SW480 (cell line): Measurements from ENCODE around the gene AKT2.

Source experiments
- DNase-seq: peaks from one replicate; pipeline ENCODE4 v3.0.0-alpha.2; 2016; ENCODE audit warnings: low spot score

Gene AKT2

DNA sequence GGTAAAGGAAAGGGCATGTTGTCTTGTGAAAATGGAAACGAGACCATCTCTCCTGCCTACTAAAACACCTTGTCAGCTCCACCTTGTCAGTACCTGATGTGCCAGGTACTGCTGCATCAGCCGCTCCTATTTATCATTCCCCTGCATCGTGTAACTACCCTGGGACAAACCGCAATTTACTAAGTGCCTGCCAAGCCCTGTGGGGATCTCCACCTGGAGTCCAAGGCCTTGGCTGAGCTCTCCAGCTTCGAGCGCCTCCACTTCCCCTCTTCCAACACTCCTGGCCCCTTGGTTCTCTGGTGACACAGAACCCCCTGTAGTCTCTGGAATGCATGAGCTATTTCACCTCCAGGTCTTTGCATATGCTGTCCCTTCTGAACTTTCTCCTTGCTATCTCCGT is 32.8 kb downstream of the AKT2 start:
- DNase-seq = no peak

DNA sequence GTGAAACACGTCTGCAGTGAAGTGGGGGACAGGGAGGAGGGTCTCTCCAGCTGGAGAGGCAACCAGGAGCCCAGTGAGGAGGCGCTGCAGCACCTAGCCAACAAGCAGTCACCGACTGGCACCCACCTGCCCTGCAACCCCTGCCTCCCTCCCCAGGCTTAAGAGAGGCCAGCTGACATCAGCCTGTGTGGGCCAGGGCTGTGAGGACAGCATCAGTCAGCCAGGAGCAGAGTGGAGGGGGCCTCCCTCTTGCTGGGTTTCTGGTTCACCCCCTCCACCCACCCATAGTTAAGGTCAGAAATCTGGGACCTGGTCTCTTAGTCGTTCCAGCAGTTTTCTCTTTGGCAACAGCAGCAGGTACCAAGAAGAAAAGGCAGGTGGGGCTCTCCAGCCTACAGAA is 33.2 kb downstream of the AKT2 start:
- DNase-seq = no peak

DNA sequence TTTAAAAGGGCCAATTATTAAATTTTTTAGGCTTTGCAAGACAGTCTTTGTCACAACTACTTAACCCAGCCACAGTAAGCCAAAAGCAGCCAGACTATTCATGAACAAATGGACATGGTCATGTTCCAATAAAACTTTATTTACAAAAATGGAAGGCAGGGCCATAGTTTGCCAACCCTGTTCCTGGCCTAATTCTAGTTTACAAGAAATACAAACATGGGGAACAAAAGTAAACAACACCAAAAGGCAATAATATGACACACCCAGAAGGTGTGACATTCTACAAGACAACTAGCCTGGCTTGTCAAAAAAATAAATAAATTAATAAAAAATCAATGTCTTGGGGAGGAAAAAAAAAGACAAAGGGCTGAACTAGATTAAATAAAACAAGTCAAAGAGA is 33.9 kb downstream of the AKT2 start:
- DNase-seq = no peak

DNA sequence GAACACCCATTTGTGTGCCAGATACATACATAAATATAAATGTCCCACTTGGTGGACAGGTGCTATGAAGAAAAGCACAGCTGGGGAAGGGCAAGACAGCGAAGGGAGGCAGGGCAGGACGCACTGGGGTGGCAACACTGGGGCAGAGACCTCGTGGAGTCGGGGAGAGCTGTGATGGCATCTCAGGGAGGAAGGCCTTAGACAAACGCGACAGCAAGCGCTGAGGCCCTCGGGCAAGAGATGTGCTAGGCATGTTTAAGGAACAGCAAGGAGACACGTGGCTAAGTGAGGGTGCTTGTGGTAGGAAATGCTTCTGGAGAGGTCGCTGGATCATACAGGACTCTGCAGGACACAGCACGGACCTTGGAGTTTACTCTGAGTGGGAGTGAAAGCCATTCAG is 35.4 kb downstream of the AKT2 start:
- no peak for DNase-seq

DNA sequence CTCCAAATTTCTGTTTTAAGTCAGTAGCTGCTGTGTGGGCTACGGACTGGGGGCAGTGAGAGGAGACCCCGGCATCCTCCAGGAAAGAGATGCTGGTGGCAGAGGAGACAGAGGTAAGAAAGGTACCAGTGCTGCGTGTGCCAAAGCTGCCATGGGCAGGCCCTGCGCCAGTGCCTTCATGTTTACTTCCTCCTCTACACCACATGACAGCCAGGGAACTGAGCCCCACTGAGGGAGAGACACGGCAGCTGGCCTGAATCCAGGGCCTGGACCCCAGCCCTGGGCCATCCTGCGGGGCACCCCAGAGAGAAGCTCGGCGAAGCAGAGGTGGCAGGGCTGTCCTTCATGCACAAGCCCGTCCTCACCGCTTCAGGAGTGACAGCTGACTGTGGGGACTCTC is 35.9 kb downstream of the AKT2 start:
- DNase-seq = no peak

DNA sequence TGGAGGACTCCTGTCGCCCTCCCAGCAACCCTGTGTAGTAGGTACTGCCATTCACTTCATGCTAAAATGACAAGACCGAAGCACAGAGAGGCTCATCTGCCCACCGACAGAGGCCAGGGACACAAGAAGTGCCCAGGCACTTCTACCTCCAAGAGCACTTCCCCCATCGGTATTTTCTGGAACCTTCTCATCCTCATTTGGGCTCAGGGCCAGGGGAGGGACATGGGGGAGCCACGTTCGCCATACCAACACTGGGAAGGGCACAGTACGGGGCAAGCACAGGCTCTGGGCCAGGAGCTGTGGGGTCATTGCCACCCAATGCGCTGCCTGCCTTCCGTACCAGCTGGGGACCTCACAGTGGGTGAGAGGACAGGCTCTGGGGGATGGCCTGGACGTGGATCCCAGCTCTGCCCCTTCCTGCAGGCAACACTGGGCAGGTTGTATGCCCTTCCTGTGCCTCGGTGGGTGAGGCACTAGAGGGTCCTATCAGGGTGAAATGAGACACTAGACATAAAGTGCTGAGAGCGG is 37.3 kb downstream of the AKT2 start:
- no peak for DNase-seq

DNA sequence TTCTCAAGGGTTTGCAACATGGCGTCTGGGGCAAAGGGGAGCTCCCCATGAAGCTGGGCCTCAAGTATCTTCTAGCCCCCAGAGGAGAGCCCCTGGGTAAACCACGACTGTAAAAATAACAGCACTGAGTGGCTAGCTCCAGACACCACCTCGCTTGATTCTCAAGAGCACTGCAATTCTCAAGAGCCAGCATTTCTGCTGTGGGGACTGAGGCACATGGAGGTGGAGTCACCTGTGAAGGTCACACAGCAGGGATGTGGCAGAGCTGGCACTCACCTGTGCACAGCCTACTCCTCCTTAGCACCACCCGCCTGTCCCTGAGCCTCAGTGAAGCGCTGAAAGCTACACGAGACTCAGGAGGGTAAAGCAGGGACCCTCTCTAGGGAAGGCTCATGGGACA is 38.0 kb downstream of the AKT2 start:
- DNase-seq = no peak

DNA sequence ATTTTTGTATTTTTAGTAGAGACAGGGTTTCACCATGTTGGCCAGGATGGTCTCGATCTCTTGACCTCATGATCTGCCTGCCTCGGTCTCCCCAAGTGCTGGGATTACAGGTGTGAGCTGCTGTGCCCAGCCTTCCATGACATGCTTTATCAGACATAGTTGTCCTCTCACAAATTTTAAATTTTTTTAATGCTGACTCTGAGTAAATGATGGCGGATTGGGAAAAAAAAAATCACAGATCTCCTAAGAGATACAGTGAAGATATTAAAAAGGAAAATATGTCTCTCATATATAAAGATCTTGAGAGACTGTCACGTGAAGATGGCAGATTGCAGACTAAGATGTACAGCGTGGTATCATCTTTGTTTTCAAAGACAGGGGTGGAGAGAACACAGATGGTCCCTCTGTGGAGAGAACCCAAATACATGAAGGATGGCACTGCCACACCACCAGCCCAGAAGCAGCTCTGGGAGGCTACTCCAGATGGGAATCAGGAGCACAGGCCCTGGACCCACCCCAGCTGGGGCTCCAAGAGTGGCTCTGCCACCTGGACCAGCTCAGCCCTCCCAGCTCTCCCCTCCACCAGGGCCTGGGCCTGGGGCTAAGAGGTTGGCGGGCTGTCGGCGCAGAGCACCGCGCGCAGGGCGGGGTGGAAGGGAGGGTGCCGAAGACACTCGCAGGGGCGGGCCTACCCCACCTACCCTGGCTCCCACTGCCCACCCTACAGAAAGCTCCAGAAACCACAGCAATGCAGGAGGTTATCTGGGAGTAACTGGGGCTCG is 38.7 kb downstream of the AKT2 start:
- no peak for DNase-seq

DNA sequence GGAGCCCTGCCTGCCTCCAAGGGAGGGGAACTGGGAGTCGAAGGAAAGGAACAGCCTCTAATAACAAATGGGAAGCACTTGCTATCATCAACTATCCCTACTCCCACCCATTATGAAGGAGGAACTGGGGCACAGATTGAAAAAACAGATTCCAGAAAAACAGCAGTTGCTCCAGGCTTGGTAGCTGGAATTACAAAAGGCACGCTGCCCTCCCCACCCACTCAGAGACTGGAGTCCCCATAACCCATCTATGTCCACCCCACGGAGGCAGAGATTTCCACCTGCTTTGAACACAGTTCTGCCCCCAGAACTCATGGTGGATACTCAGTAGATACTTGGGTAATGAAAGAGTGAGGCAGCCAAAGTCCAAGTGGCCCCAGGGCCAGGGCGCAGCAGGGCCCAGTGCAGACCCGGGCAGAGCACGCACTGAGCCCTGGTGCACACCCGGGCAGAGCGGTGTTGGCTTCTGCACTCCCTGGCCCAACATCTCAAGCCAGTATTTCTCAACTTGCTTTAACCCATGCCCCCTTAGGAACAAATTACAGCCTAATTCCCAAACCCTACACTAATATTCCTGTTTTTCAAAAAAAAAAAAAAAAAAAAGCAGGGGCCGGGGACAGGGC is 39.5 kb downstream of the AKT2 start:
- no peak for DNase-seq

DNA sequence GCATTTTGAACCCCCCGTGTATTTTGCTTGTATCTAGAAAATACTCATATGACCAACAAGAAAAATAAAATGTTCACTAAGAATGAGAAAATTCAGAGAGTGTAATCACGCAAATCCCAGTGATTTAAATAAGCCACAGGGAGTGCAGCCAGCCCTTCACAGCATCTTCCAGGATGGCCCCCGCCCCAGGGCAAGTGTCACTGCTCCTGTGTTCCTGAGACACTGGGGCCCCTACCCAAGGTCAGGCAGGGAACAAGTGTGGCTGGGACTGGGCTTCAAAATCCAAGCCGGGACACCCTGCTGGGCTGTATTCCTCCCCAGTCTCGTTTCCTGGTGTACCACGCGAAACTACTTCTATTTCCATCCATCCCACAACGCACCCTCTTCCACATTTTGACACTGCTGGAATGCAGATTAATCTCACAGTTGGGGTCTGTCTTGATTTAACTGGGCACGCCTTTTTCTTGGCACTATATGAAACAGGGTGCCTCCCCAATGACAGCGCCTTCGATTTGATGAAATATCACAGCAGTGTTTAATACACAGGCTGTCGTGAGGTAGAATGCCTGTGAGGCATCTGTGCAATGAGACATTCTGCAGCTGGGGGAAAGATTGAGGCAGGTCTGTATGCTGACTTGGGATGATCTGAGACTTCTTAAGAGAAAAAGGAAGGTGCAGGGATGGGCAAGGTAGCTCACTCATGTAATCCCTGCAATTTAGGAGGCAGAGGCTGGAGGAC is 40.4 kb downstream of the AKT2 start:
- no peak for DNase-seq

DNA sequence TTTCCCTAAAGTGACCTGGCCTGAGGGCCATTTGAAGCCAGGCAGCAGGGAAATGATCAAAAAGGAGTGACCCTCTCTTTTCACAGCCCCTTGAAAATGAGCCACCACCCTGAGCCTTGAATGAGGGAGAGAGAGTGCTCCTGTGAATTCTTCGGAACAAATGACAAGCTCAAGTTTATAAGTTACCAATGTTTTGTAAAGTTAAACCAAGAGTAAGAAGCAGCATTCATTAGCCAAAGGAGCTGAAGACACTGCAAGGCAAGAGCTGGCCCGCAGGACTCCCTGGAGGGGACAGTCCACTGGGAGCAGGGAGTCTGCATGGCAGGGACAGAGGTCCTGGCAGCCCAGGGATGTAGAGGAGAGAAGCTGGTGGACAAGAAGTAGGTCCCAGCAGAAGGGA is 42.0 kb downstream of the AKT2 start:
- DNase-seq = no peak

DNA sequence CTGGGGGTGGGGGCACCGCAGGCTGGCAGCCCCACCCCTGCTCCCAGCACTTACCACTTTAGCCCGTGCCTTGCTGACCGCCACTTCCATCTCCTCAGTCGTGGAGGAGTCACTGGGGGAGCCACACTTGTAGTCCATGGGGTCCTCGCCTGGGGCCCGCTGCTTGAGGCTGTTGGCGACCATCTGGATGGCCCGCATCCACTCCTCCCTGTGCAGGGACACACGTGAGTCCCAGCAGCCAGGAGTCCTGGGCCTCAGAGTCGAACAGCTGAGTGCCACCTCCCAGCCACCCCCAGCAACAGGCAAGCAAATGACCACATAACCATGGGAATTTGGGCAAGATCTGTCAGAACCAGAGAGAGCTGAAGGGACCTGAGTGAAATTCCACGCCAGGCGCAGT is 42.7 kb downstream of the AKT2 start:
- no peak for DNase-seq

DNA sequence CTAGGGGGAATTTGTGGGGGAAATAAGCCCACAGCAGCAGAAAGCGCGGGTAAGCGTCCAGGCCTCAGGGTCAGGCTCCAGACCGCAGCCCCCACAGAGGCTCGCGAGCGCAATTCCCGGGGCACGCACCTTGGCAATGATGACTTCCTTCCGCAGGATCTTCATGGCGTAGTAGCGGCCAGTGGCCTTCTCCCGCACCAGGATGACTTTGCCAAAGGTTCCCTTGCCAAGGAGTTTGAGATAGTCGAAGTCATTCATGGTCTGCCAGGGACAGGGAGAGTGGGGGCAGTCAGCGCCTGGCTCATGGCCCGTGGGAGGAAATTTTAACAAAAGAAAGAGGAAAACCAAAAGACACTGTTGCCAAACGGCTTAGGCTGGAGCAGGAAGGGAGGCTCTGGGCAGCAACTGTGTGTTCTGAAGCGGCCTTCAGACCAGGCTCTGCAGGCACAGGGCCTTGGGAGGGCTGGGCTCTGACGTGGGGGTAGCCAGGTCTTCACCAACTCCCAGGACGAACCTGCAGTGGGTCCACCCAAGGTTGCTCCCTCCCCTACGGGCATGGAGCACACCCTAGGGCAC is 43.2 kb downstream of the AKT2 start:
- DNase-seq = no peak

DNA sequence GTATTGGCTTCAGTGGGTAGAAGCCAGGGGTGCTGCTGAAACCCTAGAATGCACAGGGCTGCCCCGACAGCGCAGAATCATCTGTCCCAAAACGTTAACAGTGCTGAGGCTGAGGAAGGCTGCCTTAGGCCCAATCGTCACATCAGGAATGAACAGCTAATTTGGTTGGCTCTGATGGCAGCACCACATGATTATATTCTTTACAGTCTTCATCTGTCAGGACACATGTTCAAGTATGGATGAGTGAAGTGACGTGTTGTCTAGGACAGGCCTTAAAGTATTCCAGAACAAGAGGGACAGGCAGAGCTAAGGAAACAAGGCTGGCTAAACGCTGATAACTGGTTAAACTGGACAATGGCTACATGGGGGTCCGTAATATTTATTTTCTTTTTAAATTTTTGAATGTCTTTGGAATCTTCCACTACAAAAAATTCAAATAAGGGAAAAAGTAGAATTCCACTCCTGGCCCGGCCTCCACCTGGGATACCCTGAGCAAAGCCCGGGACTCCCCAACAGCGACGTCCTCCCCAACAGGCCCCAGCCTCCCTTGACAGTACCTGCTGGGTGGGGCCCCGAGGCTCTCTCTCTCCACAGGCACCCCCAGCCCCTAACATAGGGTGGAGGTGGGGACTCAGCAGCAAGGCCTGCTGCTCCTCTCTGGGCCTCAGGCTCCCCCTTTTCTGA is 43.9 kb downstream of the AKT2 start:
- DNase-seq = no peak

DNA sequence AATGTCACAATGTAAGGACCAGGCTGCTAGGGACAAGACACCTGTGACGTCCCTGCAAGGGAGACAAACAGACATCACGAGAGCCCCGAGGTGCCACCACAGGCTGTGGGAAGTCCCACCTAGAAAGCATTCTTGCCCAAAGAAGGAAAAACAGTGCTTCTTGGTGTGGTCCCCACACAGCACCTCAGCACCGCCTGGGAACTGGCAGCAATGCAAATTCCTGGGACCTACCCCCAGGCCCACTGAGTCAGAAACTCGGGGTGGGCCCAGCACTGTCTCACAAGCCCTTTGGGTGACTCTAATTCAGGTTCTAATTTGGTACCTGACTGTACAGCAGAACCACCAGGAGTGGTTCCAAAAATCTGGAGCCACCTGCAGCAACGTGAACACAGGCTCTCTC is 44.8 kb downstream of the AKT2 start:
- no peak for DNase-seq

DNA sequence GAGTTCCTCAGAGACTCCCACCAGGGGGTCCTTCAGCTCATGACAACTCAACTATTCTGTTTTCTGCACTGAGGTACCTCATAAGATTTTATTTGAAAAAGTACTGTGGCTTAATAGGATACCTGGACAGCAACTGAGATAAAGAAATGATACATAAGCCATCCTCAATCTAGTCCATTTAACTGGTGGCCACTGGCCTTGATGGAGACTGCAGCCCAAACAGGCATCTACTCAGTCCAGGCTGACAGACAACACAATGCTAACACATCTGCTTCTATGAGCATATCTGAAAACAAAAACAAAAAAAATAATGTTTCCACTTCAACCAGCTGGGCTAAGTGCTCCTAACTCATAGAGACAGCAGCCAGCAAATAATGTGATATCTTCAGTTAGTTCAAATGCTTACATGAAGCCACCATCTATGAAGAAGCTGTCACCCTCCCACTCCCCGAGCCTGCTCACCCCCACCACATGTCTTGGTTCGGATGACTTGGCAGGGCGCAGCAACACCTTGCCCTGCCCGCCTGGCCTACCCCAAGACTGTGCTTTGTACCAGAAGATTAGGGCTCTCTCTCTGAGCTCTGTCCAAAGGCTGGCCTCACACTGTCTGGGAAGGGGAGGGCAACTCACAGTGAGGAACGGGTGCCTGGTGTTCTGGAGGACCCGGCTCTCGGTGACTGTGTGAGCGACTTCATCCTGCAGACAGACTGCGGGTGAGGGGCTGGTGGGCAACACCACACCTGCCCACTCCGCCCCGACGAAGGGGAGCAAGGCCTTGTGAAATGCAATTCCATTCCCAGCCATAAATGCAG is 45.5 kb downstream of the AKT2 start:
- no peak for DNase-seq

DNA sequence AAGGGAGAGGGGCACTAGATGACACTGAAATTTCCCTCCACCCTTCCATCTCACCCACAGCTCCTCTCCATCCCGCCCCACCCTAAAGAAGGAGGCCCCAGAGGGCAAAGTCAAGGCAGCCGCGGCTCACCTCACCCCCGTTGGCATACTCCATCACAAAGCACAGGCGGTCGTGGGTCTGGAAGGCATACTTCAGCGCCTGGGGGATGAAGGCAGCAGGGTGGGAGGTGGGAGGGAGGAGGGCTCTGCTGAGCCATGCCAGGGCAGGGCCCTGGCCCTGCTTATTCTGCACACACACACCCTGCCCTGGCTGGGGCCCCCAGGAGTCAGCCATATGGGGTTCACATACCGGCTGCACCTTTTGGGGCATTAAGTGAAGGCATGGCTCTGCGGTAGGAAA is 46.4 kb downstream of the AKT2 start:
- DNase-seq = no peak

DNA sequence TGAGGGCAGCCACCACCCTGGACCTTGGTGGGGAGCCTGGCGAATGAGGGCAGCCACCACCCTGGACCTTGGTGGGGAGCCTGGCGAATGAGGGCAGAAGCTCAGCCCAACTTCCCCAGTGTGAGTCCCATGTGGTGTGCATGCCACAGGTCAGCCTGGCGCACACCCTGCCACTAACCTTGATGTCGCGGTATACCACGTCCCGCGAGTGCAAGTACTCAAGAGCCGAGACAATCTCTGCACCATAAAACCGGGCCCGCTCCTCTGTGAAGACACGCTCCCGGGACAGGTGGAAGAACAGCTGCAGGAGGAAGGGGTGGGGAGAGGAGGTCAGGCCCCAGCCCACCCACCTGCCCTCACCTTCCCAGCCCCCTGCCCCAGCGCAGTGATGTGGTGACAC is 47.4 kb downstream of the AKT2 start:
- no peak for DNase-seq

DNA sequence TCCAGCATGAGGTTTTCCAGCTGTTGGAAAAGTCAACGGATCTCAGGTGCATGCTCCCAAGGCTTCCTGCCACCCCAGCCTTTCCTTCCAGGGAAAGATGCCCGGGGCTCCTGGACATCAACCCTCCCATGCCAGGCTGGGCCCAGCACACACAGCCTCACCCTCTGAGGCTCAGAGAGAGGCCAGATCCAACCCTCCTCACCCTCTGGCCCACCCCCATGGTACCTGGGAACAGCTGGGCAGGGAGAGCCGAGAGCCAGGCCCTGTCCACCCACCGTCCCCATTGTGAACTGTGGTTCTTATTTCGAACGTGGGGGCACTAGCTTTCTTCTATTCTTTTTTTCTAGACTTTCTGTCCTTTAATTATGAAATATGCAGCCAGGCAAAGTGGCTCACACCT is 48.8 kb downstream of the AKT2 start:
- DNase-seq = no peak

DNA sequence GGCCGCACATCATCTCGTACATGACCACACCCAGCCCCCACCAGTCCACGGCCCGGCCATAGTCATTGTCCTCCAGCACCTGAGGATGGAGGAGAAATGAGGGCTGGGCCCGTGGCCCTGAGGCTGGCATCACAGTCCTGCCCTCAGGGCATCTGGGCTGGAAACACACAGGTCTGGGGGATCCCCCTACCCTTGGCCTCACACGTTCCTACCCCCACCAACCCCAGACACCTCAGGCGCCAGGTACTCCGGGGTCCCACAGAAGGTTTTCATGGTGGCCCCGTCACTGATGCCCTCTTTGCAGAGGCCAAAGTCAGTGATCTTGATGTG is 49.2 kb downstream of the AKT2 start:
- no peak for DNase-seq

DNA sequence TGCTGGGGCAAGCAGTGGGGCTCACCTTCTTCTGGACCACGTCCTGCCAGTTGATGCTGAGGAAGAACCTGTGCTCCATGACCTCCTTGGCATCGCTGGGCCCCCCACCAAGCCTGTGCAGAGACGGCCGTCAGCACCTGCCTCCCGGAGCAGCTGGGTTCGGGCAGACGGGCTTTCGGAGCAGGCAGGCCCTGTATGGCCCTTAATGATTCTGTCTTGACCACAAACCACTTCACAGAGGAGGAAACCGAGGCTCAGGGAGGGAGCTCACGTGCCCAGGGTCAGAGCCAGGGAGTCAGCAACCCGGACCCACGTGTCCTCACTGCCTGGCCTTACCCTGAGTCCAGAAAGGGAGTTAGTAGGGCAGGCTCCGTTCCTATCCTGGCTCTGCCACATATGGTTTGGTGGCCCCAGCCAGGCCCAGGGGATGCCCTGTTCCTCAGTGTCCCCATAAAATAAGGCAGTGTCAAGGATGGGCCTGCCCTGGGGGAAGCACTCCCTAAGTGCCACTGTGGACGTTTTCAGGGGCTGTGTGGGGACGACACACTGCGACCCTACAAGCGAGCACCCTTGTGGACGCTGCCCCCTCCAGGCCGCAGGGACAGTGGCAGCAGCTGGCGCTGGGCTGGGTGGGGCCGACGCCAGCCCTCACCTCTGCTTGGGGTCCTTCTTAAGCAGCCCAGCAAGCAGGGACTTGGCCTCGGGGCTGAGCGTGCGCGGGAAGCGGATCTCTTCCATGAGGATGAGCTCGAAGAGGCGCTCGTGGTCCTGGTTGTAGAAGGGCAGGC is 49.7 kb downstream of the AKT2 start:
- no peak for DNase-seq
